GM12878 (cell line): Measurements from ENCODE around the gene ZBTB16. TPM values are rescaled to one million over a fixed set of nuclear protein-coding genes. Genes with fewer than 3 reads are reported as not detected.

ENCODE experiments used
- ATAC-seq: fragments of 200-7000 bp; cut with Tn5 transposase; 3 replicates; pipeline ENCODE4 v1.9.1; 2020; ENCODE audit warnings: mild to moderate bottlenecking, moderate library complexity
- BruUV-seq: library from RNA; stranded (reverse); fragments of 400-500 nt; replicated peaks from 2 replicates; lab custom pipeline; 2021; lab: Mats Ljungman, UMichigan
- CTCF ChIA-PET: fragments of 300-600 bp; sonication (Branson Sonifier 250); formaldehyde crosslinking; extraction: SDS; loops from one replicate; lab custom pipeline; 2021; ENCODE audit warnings: inconsistent platforms; lab: Yijun Ruan, JAX
- POLR2A ChIA-PET: fragments of 350-600 bp; formaldehyde crosslinking; extraction: SDS; loops from one replicate; lab custom pipeline; 2021; ENCODE audit warnings: inconsistent platforms; lab: Charles Lee
- RAD21 ChIA-PET: fragments of 300-600 bp; sonication (Branson Sonifier 250); formaldehyde crosslinking; loops from one replicate; lab custom pipeline; 2023; ENCODE audit warnings: antibody characterized with exemption; ENCODE audit not compliant: unreplicated experiment; lab: Charles Lee
- SMC1A ChIA-PET: fragments of 300-600 bp; sonication (Branson Sonifier 250); formaldehyde crosslinking; loops from one replicate; lab custom pipeline; 2023; ENCODE audit not compliant: unreplicated experiment, uncharacterized antibody; lab: Charles Lee
- DNase-seq: peaks from one replicate; pipeline ENCODE4 v3.0.0-alpha.2; 2011; ENCODE audit warnings: low read depth, low spot score
- FAIRE-seq: peaks from 3 replicates; lab custom pipeline; 2011; peaks lifted over from hg19 to GRCh38; lab: Jason Lieb, UNC
- H2AFZ ChIP-seq: 2 replicates; pipeline ENCODE4 v1.6.0; 2011; ENCODE audit warnings: low read depth, low read length, control low read depth; ENCODE audit not compliant: control insufficient read depth
- H3K27ac ChIP-seq: 2 replicates; pipeline ENCODE4 v1.5.1; 2011; ENCODE audit warnings: control low read depth; ENCODE audit not compliant: control insufficient read depth, insufficient read depth
- H3K27me3 ChIP-seq, 2 experiments: replicated peaks in 1 of 2; 2 replicates each; pipeline versions ENCODE4 v1.6.0 to v1.6.1; 2011; ENCODE audit warnings: low read length in 1 of 2; ENCODE audit not compliant: control insufficient read depth in 2 of 2, insufficient read depth in 2 of 2
- H3K36me3 ChIP-seq, 2 experiments: 2 replicates each; pipeline ENCODE4 v1.5.1; 2011; ENCODE audit warnings: low read length in 1 of 2; ENCODE audit not compliant: control insufficient read depth in 2 of 2, insufficient read depth in 2 of 2
- H3K4me1 ChIP-seq: 2 replicates; pipeline ENCODE4 v1.6.1; 2011; ENCODE audit warnings: mild to moderate bottlenecking, low read length, moderate library complexity, mixed read lengths; ENCODE audit not compliant: control insufficient read depth, insufficient read depth
- H3K4me2 ChIP-seq: 2 replicates; pipeline ENCODE4 v1.6.0; 2011; ENCODE audit warnings: control low read depth; ENCODE audit not compliant: control insufficient read depth, insufficient read depth
- H3K4me3 ChIP-seq: fragments of 200-600 bp; sonication (generic); 2 replicates; pipeline ENCODE4 v1.5.1; 2016
- H3K79me2 ChIP-seq: 2 replicates; pipeline ENCODE4 v1.6.0; 2011; ENCODE audit warnings: low read length; ENCODE audit not compliant: control insufficient read depth, insufficient read depth
- H3K9ac ChIP-seq: 2 replicates; pipeline ENCODE4 v1.8.0; 2011; ENCODE audit warnings: low read length, control low read depth, mixed read lengths; ENCODE audit not compliant: control insufficient read depth, insufficient read depth
- H3K9me3 ChIP-seq: replicated peaks from 3 replicates; pipeline ENCODE4 v1.5.1; 2011; ENCODE audit warnings: mild to moderate bottlenecking, low read length; ENCODE audit not compliant: control insufficient read depth, insufficient read depth
- H4K20me1 ChIP-seq: 2 replicates; pipeline ENCODE4 v1.6.0; 2011; ENCODE audit not compliant: control insufficient read depth, insufficient read depth
- ATF3 ChIP-seq: IDR thresholded peaks from 2 replicates; pipeline ENCODE4 v1.6.1; 2011; ENCODE audit warnings: low read depth, mild to moderate bottlenecking, low read length, moderate library complexity, borderline replicate concordance; ENCODE audit errors: extremely low read depth
- GABPA ChIP-seq: IDR thresholded peaks from 2 replicates; pipeline ENCODE4 v1.6.1; 2014; ENCODE audit warnings: antibody characterized with exemption, low read depth, mild to moderate bottlenecking, inconsistent platforms
- JUNB ChIP-seq: IDR thresholded peaks from 2 replicates; pipeline ENCODE4 v1.6.1; 2016; ENCODE audit warnings: antibody characterized with exemption, mild to moderate bottlenecking
- MEF2A ChIP-seq: IDR thresholded peaks from 2 replicates; pipeline ENCODE4 v1.6.1; 2011; ENCODE audit warnings: low read depth, mild to moderate bottlenecking, low read length, moderate library complexity; ENCODE audit not compliant: insufficient read depth
- MYB ChIP-seq: fragments of 150-350 bp; IDR thresholded peaks from 2 replicates; pipeline ENCODE4 v1.6.1; 2014; ENCODE audit warnings: mild to moderate bottlenecking, low read depth, low read length, borderline replicate concordance
- NFIC ChIP-seq: IDR thresholded peaks from 2 replicates; pipeline ENCODE4 v1.6.1; 2012; ENCODE audit warnings: low read depth, mild to moderate bottlenecking, inconsistent platforms, low read length, moderate library complexity
- PBX3 ChIP-seq: IDR thresholded peaks from 2 replicates; pipeline ENCODE4 v1.6.1; 2011; ENCODE audit warnings: mild to moderate bottlenecking, low read depth, low read length, moderate library complexity; ENCODE audit not compliant: insufficient replicate concordance
- PML ChIP-seq: IDR thresholded peaks from 2 replicates; pipeline ENCODE4 v1.6.1; 2012; ENCODE audit warnings: low read length, inconsistent platforms
- POLR2A ChIP-seq: IDR thresholded peaks from 2 replicates; pipeline ENCODE4 v1.6.1; 2011; ENCODE audit warnings: low read depth, mild to moderate bottlenecking, low read length
- TCF12 ChIP-seq: IDR thresholded peaks from 2 replicates; pipeline ENCODE4 v1.6.1; 2011; ENCODE audit warnings: low read depth, mild to moderate bottlenecking, low read length
- ZBTB4 ChIP-seq: fragments of 450-650 bp; formaldehyde crosslinking; IDR thresholded peaks from 2 replicates; pipeline ENCODE4 v1.4.0; 2022; ENCODE audit warnings: mild to moderate bottlenecking, moderate library complexity
- WGBS: methylation state at CpG from one replicate; pipeline ENCODE4 v1.1.6; 2016; ENCODE audit warnings: low lambda C conversion rate; ENCODE audit not compliant: insufficient replicate concordance, insufficient coverage; ENCODE audit errors: missing lambda C conversion rate; 5-methylcytosine and 5-hydroxymethylcytosine counted together
- in situ Hi-C: fragments of 300-500 bp; cut with MboI; formaldehyde crosslinking; loops from 9 replicates; pipeline ENCODE4 v1.14.3; 2018; ENCODE audit warnings: mixed read lengths
- intact Hi-C: fragments of 100-400 bp; cut with micrococcal nuclease; formaldehyde crosslinking; loops from one replicate; pipeline ENCODE4 v1.14.2; 2022; ENCODE audit not compliant: unreplicated experiment
- polyA plus RNA-seq, 11 experiments: library from polyadenylated mRNA; depleted of rRNA in 4 of 11; unstranded in 6 of 11; stranded (reverse) in 5 of 11; fragments of >200 nt; fragmentation: Nextera tagmentation in 4 of 11; fragmentation: Illumina TruSeq in 1 of 11; extraction: Ambion mirVana in 4 of 11; extraction: Trizol in 1 of 11; gene quantifications; 1 replicate in 1 of 11; 2 replicates in 10 of 11; pipeline versions ENCODE4 v1.2.1 to v1.2.3, GENCODE V29; 2011 to 2016; ENCODE audit warnings: inconsistent platforms in 2 of 11, missing spikeins in 2 of 11, low read depth in 1 of 11
- total RNA-seq, 4 experiments: library from RNA; depleted of rRNA in 3 of 4; stranded (reverse); fragments of >200 nt in 3 of 4; fragmentation: Illumina TruSeq in 1 of 4; extraction: Trizol in 1 of 4; gene quantifications; 2 replicates each; pipeline versions ENCODE4 v1.2.1 to v1.2.3, GENCODE V29; 2013 to 2021
- TF ChIP-seq, protein P1 (sequence below): IDR thresholded peaks from 2 replicates; pipeline ENCODE4 v1.6.1; 2012; ENCODE audit warnings: low read length, inconsistent platforms
- TF ChIP-seq, protein P2 (sequence below): fragments of 450-650 bp; IDR thresholded peaks from 2 replicates; pipeline ENCODE4 v1.6.1; 2017; ENCODE audit warnings: mild to moderate bottlenecking, moderate library complexity

Gene ZBTB16
- total and polyA plus RNA-seq, 10 of the 15 experiments (the other 5 are each of a cell fraction or from before 2014, with no cell fraction given): 0.38 TPM; not detected in 9

- Histone ChIP-seq H3K27me3 (peaks cover 0 to 3% of the 10 kb centered on the region in 2 experiments; a peak in 1 of 4 replicates), H3K79me2 (no peaks in the 10 kb centered on the region), H4K20me1 (no peaks in the 10 kb centered on the region), H3K36me3 (no peaks in the 10 kb centered on the region), H2AFZ (no peak overlapping the region), H3K9ac (no peak overlapping the region), H3K4me2 (no peak overlapping the region), H3K9me3 (no peaks in the 10 kb centered on the region), H3K27ac (no peak overlapping the region), H3K4me1 (no peaks in the 10 kb centered on the region), H3K4me3 (no peak overlapping the region)
- FAIRE-seq: no peak
- DNase-seq: no peak
- ChIA-PET RAD21 (no interaction called here), SMC1A (no interaction called here), CTCF (no interaction called here), POLR2A (no interaction called here)
- BruUV-seq: no TSS peak
- intact Hi-C loops: no loop called here
- 43% methylated on average over 11 of the region's 11 CpGs for WGBS
- ATAC-seq: no peak
- in situ Hi-C loops: no loop called here
- TF ChIP-seq, protein P1, sequence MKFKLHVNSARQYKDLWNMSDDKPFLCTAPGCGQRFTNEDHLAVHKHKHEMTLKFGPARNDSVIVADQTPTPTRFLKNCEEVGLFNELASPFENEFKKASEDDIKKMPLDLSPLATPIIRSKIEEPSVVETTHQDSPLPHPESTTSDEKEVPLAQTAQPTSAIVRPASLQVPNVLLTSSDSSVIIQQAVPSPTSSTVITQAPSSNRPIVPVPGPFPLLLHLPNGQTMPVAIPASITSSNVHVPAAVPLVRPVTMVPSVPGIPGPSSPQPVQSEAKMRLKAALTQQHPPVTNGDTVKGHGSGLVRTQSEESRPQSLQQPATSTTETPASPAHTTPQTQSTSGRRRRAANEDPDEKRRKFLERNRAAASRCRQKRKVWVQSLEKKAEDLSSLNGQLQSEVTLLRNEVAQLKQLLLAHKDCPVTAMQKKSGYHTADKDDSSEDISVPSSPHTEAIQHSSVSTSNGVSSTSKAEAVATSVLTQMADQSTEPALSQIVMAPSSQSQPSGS: no peak
- TF ChIP-seq MYB (no peak), POLR2A (no peak), GABPA (no peak), NFIC (no peak), ATF3 (no peak), JUNB (no peak), MEF2A (no peak), PML (no peak), TCF12 (no peak), ZBTB4 (CRISPR knock-in tag) (no peak), PBX3 (no peak)
- TF ChIP-seq, protein P2, sequence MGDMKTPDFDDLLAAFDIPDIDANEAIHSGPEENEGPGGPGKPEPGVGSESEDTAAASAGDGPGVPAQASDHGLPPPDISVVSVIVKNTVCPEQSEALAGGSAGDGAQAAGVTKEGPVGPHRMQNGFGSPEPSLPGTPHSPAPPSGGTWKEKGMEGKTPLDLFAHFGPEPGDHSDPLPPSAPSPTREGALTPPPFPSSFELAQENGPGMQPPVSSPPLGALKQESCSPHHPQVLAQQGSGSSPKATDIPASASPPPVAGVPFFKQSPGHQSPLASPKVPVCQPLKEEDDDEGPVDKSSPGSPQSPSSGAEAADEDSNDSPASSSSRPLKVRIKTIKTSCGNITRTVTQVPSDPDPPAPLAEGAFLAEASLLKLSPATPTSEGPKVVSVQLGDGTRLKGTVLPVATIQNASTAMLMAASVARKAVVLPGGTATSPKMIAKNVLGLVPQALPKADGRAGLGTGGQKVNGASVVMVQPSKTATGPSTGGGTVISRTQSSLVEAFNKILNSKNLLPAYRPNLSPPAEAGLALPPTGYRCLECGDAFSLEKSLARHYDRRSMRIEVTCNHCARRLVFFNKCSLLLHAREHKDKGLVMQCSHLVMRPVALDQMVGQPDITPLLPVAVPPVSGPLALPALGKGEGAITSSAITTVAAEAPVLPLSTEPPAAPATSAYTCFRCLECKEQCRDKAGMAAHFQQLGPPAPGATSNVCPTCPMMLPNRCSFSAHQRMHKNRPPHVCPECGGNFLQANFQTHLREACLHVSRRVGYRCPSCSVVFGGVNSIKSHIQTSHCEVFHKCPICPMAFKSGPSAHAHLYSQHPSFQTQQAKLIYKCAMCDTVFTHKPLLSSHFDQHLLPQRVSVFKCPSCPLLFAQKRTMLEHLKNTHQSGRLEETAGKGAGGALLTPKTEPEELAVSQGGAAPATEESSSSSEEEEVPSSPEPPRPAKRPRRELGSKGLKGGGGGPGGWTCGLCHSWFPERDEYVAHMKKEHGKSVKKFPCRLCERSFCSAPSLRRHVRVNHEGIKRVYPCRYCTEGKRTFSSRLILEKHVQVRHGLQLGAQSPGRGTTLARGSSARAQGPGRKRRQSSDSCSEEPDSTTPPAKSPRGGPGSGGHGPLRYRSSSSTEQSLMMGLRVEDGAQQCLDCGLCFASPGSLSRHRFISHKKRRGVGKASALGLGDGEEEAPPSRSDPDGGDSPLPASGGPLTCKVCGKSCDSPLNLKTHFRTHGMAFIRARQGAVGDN: no peak
These were observed 108.4 kb downstream of the ZBTB16 start for GRCh38 chr11:114167771-114168448.
